Measurements from ENCODE around the gene NUP93.
A peak's percentile ranks its signal among the peaks of the same experiment; 100 is the strongest.
"Not testable (repeated sequence)": the region's sequence is repeated elsewhere in the genome, so short reads cannot be mapped to it uniquely, and the experiment has no call there.

Gene NUP93

DNA sequence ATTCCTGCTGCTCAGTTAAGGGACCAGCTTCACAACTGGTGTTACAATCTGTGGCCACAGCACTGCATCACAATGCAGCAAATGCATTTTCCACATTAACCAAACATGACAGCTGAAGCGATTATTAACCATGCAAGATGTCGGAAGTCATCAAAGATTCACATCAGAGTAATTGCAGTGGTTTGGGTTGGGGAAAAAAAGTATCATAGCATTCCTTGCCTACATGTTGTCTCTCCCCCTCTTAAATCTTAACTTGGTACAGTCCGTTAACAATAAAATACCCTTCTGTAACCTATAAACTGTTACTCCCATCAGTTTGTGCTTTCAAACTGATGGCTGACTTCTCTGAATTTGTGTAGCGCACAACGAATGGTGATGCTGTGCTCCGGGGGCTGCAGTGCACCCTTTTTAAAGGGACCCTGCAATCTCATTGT is 51.6 kb downstream of the NUP93 start:
- no peak for DNase-seq

- DNase-seq = no peak
These were observed 53.4 kb downstream of the NUP93 start for GRCh38 chr16:56783344-56783743.

GRCh38 chr16:56785317-56785716 is 55.4 kb downstream of the NUP93 start:
- DNase-seq = no peak

- no peak for DNase-seq
These were observed 57.2 kb downstream of the NUP93 start for GRCh38 chr16:56787167-56787566.

DNA sequence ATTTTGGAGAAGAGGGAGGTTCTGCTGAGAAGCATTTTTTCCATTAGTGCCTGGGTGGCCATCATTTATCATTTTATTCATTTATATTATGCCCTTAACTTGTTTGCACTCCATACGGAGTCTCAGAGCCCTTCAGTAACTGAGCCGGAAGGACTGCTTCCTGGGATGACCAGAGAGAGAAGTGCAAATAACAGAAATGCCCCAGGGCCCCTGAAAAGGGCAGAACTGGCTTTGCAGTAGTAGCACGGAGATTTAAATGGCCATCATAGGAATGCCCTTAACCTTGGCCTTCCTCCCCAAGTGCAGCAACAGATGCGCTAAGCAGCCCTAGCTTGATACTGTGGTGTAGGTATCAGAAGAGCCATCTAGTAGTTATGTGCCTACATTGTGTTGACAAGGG is 58.5 kb downstream of the NUP93 start:
- no peak for DNase-seq

DNA sequence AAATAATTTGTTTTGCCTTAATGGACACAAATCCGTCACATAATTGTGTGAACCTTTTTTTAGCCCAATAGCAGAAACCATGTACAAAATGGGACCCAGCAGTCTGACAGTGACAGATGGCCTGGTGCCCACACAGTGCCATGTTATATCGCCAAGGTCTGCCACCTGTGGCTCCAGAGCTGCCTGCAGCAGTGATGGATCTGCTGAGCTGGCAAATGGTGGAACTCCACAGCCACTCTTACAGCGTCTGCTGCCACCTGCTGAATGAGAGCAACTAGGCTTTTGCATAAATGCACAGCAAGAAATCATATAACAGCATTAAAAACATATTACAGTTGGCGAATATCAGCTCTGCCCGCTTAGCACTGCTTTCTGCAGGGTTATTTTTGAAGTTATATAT is 59.4 kb downstream of the NUP93 start:
- peak in 1 of 2 experiments; percentile 34 for DNase-seq

DNA sequence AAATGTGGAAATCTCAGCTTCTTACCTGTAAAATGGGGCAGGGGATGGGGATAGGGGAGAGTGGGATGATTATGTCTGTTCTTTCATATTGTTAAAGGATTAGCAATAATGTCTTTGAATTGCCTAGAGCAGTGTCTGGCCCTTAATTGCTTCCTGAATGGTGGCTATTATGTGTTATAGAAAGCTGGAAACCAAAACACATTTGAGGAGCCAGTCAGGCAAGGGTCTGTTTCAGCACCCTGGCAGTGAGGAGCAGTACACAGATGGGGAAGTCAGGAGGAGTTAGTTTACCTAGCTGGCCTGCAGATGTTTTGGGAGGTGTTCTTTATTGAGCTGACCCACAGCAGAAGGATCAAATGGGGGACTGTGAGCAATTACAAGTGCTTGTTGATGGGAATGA is 63.0 kb downstream of the NUP93 start:
- DNase-seq = no peak

GRCh38 chr16:56793492-56793891 is 63.6 kb downstream of the NUP93 start:
- DNase-seq = no peak

DNA sequence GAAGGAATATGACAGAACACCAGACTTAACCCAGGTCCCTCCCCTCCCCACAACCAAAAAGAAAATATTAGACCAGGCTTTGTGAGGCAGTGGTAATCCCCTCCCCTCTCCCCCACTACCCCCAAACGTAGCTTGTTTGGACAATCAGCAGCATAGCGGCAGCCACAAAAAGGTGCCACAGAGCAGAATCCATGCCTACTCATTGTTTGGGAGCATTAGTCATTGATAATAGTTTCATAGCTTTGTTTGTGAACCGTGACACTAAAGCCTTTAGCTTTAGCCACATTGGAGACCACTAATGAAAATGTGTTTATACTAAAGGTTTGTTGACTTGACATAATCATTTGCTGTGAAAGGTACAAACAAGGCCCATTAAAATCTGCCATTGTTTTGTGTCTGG is 65.1 kb downstream of the NUP93 start:
- no peak for DNase-seq

GRCh38 chr16:56797038-56797437 is 67.1 kb downstream of the NUP93 start:
- DNase-seq = not testable (repeated sequence)

GRCh38 chr16:56797861-56798260 is 67.9 kb downstream of the NUP93 start:
- no peak for DNase-seq

DNA sequence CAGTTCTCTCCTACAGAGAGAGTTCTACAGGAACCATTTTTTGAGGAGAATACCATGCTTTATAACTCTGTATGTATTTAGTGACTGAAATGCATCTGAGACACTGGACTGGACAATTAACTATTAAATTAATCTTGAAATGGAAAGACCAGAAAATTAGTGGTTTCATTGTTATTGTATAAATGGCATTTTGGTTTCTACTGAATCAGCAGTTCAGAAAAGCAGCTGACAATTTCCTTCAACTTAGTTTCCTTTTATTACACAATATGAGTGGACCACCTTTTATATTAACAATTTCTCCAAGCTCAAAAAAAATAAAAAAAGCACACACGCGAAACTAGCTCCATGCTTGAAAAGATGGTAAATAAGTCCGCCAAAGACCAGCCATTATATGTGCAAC is 69.0 kb downstream of the NUP93 start:
- DNase-seq = no peak

GRCh38 chr16:56800355-56800754 is 70.4 kb downstream of the NUP93 start:
- DNase-seq = no peak

DNA sequence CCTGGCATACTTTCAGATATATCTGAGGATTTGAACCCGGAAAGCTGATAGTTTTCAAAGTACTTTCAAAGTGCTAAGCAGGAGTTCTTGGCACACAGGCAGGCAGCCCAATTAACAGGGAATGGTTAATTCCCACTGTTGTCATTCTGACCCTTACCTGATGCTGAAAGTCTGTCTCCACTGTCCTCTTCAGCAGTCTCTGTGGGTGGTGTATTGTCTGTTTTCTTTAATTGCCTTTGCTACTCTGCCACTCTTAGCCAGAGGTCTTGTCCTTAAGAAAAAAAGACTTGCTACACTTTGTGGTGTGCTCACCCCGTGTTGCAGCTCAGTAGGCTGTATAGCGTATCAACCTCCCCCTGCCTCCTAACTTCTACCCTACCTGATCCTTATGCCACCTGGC is 71.8 kb downstream of the NUP93 start:
- DNase-seq = no peak

- DNase-seq = no peak
These were observed 77.2 kb downstream of the NUP93 start for GRCh38 chr16:56807011-56807675.

GRCh38 chr16:56807676-56808067 is 77.7 kb downstream of the NUP93 start:
- DNase-seq = not testable (repeated sequence)

- DNase-seq = no peak
These were observed 81.0 kb downstream of the NUP93 start for GRCh38 chr16:56810954-56811353.

GRCh38 chr16:56811602-56812001 is 81.7 kb downstream of the NUP93 start:
- not testable (repeated sequence) for DNase-seq

DNA sequence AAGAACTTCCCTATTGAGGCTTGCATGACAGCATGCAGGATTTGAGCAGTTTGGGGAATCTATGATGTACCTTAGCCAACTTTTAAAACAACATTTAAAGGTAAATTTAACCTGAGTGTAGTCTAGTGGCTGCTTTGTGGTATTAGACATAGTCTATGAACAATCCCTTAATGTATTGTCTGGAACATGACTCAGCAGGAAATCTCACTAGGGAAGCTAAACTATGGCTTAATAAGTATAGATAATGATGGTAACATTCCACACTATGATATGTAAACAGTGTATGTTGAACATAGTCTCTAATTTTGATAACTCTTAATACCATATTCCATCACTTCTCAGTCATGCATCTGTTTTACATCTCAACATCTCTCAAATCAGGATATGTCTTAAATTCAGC is 83.0 kb downstream of the NUP93 start:
- no peak for DNase-seq

DNA sequence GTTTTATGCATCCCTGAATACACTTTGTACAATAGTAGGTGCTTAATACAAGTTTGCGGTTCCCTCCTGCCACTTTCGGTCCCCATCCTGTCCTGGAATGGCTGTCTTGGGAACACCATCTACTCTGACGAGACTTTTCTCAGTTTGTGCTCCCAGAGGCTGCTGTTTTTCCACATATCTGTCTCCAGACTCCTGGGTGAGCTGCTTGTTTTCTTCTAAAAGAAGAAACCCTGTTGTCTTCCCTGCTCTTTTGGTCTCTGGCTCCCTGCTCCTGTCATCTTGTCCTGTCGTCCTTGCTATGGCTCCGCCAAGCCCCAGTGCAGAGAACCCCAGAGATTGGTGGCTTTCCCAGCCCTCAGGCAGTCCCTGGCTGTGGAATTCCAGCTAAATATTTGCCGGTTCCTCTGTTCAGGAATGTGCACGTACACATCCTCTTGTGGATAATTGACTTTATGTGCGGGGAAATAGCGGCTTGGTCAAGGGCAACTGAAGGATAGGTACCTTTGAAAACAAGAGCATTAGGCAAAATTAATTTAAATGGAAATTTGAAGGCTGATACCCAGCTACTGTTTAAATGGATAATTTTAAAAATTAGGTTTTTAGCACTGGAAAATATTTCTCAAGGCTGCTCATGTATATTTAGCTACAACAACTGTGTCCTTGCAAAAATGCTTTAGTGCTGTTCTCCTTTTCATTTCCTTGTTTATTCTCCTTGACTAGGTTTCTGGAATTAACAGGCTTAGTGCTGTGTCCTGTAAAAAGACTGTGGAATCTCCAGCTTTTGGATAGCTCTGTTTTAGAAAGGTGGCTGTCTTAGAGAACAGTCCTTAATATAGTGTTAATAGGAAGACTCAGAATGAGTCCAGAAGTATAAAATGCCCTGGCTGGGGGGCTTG is 84.9 kb downstream of the NUP93 start:
- no peak for DNase-seq

- DNase-seq = no peak
These were observed 85.8 kb downstream of the NUP93 start for GRCh38 chr16:56815721-56816120.

- no peak for DNase-seq
These were observed 87.1 kb downstream of the NUP93 start for GRCh38 chr16:56817056-56817455.

DNA sequence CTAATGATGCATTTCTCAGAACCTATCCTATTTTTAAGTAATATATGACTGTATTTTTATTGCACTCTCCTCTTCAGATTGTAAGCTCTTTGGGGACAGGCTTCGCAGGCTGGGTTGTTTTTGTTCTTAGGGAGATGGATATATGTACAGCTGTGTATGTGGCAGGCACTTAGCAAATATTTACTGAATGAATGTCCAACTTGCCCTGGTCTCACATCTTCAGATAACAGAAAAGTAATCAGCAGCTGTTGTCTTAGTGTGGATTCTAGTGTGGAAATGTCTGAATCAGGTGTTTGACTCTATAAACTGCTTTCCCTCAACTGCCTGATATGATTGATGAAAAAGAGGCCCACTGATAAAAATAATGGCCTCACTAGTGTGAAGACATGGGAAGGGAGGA is 88.0 kb downstream of the NUP93 start:
- DNase-seq = no peak

DNA sequence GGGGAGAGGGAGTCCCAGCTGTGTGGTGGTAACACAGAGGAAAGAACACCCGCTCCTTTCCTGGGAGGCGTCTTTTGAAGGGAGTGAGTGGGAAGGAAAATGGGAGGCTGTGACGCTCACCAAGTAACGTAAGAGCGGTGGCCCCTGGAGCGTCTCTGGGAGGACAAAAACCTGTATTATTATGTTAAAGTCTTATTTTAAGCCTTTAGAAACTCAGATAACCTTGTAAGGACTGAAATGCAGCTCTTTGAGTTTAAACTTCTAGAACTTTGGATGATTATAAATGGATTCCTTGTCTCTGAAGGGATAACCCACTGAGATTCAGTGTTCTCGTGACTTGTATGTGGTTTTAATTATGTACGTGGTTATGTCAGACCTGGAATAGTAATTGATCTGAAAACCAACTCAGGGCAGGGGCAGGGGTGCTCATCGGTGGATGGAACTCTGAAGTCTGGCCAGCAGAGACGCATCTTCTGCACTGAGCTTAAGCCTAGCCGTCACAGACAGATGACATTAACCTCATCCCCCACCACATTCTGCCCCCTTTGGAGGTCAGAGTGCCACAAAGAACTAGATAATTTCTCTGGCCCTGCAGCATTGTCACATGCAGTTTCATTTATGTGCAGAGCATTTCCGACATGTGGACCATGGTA is 93.3 kb downstream of the NUP93 start:
- no peak for DNase-seq
